Retina (tissue), 1 donor: ENCODE results near the gene MRAS.
A peak's percentile ranks its signal among the peaks of the same experiment; 100 is the strongest.

ENCODE experiments used
- DNase-seq: peaks from one replicate; pipeline ENCODE4 v3.0.0-alpha.2; 2016

MRAS gene

GRCh38 chr3:138344754-138345153 is 3.6 kb upstream of the MRAS start:
- no peak for DNase-seq

GRCh38 chr3:138348754-138349739 is 668 bp downstream of the MRAS start:
- peak; percentile 74 for DNase-seq

DNA sequence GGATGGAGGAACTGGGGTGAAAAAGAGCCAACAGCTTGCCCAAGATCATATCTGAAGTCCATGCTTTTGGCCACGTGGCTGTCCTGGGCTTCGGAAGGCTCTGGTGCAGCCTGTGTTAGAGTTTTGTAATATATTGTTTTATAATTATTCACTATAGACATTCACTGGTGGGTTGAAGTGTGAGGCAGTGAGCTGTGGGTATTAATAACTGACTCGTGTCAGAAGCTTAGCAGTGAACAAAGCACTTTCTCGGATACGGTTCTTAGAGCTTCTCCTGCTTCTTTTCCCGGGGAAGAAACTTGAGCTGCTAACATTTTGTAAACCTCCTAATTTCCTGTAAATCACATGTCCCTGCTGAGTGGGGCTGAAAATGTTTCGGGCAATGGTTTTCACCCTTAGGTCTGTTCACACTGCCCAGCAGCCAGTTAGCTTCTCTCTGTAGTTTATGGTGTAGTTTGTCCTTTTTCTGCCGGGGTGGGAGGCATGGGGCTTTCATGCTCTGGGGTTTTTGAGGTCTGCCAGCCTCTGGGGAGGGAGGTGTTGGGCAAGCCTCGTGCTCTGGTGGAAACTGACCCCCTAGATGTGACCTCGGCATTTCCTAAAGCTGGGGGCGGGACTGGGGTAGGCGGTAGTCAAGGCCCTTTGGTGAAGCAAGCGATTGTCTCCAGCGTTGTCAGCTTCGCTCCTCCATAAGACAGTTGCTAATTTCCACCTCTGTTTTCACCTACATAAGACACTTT is 1.7 kb downstream of the MRAS start:
- no peak for DNase-seq

GRCh38 chr3:138351151-138351550 is 2.8 kb downstream of the MRAS start:
- DNase-seq: no peak

- DNase-seq: no peak
Observed at GRCh38 chr3:138351916-138352550, 3.7 kb downstream of the MRAS start.

GRCh38 chr3:138354376-138354775 is 6.0 kb downstream of the MRAS start:
- no peak for DNase-seq

DNA sequence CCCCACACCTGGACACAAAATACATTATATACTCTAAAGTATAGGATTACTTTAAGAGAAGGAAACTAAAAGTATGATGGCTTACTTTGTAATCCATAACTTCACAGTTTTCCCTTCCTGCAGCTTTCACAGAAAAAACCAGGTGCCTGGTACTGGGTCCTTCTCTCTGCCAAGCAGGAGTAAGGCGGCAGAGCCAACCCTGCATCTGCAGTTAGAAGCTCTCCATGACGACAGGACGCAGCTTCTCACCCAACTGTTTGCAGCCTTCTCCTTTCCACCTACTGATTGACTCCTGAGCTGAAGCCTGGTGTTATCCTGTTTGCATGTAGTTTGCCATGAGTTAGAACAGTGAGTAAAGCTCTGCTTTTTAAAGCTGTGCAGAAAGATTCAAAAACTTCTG is 6.7 kb downstream of the MRAS start:
- no peak for DNase-seq

DNA sequence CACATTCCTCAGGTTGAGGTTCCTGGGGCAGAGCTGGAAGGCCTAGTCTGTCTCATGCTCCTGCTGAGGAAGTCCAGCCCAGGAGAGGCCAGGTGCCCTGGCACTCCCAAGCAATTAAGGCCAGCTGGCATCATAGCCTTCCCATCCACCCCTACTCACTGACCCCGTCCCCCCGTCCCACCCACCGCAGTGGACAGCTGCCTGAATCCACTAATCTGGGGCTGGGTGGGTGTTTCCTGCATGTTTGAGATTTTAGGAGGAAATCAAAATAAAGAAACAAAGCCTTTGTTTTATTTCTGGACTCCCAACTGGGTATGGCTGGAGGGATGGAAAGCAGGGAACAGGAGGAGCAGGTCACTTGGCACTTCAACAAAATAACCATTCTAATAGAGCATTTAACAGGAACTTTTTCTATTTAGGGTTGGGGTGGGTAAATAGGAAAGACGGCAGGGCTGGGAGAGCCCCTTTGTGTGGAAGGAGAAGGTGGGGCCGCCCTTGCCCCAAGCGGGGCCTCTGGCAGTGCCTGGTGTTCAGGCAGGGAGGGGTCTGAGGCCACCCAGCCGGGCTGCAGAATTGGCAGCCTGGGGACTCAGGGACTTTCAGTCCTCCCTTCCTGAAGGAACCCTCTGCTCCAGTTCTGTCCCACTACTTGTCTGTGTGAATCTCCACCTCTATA is 8.5 kb downstream of the MRAS start:
- DNase-seq: no peak

DNA sequence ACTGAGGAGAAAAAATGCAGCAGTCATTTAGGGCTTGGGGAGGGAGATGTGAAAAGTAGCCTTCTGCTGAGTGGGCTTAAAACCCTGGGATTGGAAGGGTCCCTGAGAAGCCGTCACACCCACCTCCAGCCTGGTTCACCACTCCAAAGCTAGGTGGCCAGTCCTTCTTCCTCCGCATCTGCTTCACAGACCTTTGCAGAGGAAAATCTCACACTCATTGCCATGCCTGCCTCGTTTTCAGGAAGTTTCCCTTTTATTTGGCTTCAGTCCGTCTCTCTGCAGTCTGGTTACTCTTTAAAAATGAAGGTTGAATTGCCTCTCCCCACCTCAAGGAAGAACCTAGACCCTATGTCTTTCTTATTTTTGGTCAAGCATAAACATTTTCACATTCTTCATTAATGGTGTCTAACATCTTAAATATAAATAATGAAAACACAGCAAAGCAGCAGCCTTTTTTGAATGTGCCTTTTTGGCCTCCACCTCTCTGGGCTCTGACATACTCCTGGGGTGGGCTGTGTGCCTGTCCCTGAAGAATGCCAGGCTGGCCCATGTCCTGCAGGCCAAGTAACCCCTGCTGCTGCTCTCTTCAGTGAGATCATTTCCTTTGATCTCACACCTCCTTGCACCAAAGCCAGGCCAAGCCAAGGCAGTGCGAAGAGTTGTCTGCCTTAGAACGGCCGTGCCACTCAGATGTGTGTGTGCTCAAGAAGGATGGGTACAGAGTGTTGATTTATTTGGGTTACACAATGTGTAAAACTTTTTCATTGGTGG is 11.0 kb downstream of the MRAS start:
- no peak for DNase-seq

DNA sequence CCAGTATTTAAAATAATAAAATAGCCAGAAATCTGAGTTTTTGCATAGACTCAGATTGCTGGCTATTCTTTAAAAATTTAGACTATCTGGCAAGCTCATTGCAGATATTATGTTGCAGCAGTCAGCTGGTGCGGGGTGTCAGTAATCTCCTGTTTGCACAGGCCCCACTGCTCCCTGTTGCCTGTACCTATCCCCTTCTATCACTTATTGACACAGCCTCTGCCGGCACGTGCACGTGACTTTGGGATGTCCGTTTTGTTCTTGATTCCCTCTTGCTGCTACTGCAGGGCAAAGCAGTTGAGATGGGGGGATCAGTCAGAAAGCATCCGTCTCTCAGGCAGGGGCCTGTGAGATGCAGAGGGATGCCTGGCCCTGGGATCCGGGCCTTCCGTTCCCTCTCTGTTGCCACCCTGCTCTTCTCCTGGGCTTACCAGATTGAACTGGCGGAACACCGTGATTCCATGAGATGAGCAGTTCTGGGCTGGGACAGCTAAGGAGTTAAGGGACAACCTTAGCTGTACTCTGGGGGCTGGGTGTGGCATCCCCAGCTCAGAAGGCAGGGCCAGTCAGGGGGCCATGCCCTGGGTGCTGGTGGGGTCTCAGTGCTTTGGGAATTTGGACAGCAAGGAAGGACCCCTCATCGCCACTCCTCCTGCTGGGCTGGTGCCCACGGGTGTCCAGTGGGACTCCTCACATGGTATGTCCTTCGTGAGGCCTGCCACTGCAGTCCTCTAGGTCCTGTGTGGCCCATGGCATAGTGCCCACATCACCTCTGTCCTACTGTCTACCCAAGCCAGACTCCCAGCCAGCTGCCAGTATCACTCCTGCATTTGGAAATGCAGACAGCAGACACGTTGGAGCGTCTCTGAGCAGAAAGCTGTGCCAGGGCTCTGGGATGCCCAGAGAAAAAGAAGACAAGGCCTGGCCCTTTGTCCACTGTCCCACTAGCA is 11.8 kb downstream of the MRAS start:
- no peak for DNase-seq

GRCh38 chr3:138360869-138361525 is 12.6 kb downstream of the MRAS start:
- DNase-seq: no peak

DNA sequence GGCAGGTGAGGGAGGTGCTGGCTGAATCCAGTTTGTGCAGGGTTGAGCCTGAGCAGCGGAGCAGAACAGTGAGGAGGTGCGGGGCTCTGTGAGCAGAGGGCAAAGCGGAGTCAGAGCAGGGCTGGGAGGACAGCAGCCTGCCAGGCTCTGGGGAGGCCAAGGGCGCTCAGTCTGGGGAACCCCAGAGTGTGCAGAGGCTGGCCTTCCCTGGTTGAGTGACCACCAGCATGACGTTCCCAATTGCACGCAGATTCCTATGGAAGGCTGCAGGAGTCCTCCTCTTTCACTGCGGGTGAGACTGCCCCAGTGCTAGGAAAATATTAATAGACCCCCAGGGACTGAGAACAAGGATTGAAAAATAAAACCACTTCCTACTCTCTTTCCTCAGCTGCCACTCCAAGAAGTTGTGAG is 13.2 kb downstream of the MRAS start:
- no peak for DNase-seq

DNA sequence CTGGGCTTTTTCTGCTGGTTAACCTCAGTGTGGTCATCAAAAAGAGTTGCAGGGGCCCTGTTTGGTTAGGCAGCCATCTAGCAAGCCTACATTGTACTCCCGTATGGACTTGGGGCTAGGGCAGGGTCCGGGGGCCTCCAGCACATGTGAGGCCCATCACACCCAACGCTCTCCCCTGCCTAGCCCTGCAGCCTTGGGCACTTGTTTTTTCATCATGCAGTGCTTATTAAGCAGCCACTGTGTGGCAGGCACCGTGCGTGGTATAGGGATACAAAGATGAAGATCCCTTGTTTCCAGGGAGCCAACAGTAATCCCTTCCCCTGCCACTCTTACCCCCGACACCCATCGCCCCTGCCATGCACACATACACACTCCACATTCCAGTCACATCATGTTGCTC is 14.2 kb downstream of the MRAS start:
- no peak for DNase-seq

DNA sequence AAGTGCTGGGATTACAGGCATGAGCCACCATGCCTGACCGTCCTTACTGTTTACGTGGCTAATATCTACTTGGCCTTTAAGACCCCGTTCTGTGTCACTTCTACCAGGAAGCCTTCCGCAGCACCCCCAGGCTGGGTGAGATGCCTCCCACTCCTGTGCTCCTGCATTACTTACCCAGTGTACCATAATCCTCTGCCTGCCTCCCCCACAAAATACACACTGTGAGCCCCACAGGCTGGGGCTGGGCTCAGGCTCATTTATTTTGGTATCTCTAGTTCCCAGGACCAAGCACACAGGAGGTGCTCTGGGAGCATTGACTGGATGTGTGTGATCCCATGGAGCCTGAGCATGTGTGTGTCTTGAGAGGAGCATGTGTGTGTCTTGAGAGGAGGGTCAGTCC is 14.9 kb downstream of the MRAS start:
- no peak for DNase-seq

GRCh38 chr3:138364356-138365252 is 16.2 kb downstream of the MRAS start:
- DNase-seq: no peak

GRCh38 chr3:138365253-138365555 is 16.8 kb downstream of the MRAS start:
- no peak for DNase-seq

GRCh38 chr3:138366006-138366759 is 17.8 kb downstream of the MRAS start:
- DNase-seq: no peak

- no peak for DNase-seq
Observed at GRCh38 chr3:138367326-138367850, 19.0 kb downstream of the MRAS start.
